Inferior parietal cortex (tissue), 1 donor: ENCODE results near the gene HDAC8.
"Not testable (repeated sequence)": the region's sequence is repeated elsewhere in the genome, so short reads cannot be mapped to it uniquely, and the experiment has no call there.

Experiments used
- DNase-seq: peaks from one replicate; pipeline ENCODE4 v3.0.0-alpha.2; 2016; ENCODE audit errors: extremely low spot score

HDAC8 gene

DNA sequence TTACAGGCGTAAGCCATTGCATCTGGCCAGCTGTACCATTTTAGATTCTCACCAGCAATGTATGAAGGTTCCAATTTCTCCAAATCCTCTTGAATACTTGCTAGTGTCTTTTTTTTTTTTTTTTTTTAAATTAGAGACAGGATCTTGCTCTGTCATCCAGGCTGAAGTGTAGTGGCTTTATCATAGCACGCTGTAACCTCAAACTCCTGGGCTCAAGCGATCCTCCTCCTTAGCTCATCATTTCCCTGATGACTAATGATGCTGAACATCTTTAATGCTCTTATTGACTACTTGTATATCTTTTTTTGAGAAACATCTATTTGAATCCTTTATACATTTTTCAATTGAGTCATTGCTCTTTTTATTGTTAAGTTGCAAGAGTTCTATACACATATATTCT, 40.3 kb downstream of the HDAC8 start:
- DNase-seq, result no peak

GRCh38 chrX:72526534-72527508, 45.8 kb downstream of the HDAC8 start:
- no peak for DNase-seq

DNA sequence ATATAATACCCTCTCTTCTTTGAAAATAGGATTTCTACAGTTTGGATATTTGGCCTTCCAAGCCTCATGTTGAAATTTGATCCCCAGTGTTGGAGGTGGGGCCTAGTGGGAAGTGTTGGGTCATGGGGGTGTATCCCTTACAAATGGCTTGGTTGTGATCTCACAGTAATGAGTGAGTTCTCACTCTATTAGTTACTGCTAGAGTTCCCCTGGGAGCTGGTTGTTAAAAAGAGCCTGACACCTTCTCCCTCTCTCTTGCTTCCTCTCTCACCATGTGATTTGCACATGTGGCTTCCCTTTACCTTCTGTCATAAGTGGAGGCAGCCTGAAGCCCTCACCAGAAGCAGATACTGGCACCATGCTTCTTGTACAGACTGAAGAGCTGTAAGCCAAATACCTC, 73.9 kb downstream of the HDAC8 start:
- no peak for DNase-seq

DNA sequence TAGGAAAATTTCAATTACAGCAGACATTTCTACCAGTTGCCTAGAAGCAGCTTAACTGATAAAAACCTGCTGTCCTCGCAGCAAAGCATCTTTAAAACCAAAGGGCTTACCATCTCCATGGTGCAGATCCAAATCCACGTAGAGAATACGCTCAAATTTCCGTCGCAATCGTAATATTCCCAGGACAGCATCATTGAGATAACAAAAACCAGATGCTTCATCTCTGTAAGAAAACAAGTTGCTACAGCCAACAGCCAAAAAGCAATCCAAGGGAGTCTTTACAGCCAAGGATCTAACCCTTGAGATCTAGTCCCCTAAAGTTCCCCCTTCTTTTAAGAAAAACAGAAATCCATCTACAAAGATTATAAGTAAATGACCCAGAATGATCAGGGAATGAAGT, 77.6 kb downstream of the HDAC8 start:
- no peak for DNase-seq

DNA sequence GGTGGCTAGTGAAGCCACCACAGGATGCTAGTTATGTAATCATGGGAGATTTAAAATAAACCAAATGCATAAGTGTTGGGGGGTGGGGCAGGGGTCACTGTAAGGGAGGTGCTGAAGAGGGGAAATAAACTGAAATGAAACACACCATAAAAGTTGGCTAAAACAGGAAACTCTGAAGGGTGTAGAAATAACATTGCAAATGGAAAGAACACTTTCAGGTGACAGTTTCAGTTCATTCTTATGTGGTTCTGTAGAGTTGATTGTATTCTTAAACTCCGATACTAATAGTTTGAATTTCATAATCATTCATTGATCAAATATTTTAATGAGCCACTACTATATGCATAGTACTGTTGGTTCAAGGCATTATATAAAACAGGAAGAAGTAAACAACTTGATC, 80.1 kb downstream of the HDAC8 start:
- DNase-seq, result no peak

DNA sequence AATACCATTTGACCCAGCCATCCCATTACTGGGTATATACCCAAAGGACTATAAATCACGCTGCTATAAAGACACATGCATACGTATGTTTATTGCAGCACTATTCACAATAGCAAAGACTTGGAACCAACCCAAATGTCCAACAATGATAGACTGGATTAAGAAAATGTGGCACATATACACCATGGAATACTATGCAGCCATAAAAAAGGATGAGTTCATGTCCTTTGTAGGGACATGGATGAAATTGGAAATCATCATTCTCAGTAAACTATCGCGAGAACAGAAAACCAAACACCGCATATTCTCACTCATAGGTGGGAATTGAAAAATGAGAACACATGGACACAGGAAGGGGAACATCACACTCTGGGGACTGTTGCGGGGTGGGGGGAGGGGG, 82.4 kb downstream of the HDAC8 start:
- DNase-seq, result not testable (repeated sequence)

DNA sequence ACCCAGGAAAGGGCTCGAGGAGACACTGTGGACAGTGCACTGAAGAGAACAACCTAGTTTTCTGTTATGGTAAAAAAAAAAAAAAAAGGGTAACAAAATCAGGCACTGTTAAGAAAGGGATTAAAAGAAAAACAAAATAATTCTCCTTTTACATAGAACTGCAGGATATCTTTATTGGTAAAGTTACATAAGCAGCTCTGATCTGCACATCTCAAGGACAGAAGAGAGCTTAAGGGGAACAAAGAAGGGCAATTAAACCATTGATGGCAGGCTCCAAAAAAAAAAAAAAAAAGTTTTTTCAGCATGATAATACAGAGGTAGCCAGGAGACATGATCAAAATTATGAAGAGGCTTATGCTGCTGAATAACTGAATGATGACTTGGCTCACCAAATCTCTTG, 85.0 kb downstream of the HDAC8 start:
- no peak for DNase-seq

GRCh38 chrX:72479324-72480274, 93.0 kb downstream of the HDAC8 start:
- no peak for DNase-seq

DNA sequence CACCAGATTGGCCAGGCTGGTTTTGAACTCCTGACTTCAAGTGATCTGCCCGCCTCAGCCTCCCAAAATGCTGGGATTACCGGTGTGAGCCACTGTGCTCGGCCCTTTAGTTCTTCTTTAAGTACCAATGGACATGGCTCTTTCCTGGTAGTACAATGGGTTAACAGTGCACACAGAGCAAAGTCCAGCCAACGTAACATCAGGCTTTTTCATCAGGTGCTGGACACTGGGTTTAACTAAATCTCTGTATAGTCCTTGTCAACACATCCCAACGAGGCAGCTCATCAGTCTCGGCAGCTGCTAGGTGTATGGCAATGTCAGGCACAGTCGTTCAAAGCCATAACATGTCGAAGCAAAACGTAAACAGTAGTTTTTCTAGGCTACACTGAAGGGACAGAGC, 93.8 kb downstream of the HDAC8 start:
- no peak for DNase-seq

DNA sequence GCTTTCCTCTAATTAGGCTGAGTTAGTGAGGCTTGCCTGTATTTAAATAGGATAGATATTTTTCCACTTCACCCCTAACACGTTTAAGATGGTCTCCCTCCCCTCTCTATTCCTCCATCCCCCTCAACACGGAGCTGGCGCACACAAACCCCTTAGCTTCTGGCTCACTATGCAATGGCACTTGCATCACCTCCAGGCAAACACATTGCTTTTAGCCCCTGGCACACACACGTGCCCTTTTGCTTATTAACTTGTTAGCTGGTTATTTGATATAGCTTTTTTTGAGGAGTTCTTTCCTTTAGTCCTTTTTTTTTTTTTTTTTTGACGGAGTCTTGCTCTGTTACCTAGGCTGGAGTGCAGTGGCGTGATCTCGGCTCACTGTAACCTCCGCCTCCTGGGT, 94.3 kb downstream of the HDAC8 start:
- DNase-seq, result no peak

DNA sequence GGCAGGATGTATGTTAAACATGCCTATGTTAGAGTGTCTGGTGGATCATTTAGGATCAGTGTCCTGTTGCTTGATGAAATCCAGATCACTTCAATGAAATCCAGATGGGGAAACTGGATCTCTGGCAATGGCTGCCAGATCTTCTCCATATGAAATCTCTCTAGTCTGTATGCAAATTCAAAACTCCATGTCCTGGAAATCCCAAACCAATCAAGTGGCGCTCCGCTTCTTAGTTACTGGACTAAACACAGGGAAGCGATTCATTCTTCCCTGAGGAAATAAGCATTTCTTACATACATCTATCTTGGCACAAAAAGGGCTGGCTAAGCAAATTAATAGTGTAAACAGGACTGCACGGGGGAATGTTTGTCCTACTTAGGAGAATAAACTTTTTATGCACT, 94.9 kb downstream of the HDAC8 start:
- DNase-seq, result no peak

DNA sequence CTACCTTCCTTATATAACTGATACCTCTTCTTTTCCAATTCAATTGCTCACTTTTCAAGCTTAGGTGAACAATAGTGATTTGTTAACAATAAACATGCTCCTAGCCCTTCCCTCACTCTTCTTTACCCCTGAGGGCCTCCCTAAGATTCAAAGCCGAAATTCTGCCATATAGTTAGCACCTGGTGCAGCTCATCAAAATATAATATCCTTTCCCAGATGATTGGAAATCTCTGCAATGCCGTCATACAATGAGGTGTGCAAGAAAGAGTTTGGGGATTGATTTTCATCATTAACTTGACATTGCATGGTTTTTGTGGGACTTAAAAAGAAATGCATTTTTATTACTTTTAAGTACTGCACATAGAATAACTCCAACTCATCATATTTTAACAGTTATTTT, 95.3 kb downstream of the HDAC8 start:
- no peak for DNase-seq

DNA sequence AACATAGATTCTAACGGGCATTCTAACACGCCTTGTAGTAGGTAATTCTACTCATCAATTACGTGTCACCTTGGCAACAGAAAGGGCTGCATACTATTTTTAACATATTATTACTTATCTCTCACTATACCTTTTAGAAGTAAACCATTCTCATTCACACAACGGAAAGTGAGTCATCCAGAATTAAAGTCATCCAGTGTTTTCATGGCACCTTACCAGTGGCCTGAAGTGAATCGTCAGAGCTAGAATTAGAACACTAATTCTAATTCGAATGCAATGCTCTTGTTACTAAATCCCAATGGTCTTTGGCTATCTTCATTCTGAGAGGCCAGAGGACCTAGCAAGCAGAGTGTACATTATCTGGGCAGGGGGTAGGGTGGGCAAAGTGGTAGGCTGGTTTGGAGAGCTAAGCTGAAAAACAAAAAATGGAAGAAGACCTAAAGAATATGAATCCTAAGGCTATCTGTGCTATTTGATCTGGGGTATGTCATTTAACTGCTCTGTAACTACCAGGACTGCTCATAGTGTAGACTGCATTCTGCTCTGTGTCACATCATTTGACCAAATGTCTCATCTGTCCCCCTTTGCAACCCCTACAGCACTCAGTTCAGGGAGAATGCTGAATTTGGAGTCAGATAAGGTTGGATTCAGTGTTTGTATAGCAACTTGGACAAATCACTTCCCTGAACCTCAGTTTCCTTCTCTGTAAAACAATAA, 96.5 kb downstream of the HDAC8 start:
- no peak for DNase-seq

GRCh38 chrX:72475338-72475737, 97.3 kb downstream of the HDAC8 start:
- DNase-seq, result no peak

- DNase-seq, result no peak
Measured at GRCh38 chrX:72470532-72471223, 102.0 kb downstream of the HDAC8 start.

DNA sequence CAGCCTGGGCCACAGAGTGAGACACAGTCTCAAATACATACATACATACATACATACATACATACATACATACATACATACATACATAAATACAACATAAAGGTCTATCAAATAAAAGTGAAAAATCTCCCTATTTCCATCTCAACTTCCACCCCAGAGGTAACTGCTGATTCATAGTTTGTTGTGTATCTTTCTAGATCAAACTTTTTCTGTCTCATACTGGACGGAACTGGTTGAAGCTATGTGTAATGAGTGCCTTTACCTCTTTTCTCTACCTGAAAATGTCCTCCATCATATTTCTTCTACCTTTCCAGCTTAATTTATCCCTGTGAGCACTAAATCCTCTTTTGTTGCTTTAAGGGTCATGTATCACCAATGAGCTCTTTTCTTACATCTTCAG, 102.5 kb downstream of the HDAC8 start:
- no peak for DNase-seq

DNA sequence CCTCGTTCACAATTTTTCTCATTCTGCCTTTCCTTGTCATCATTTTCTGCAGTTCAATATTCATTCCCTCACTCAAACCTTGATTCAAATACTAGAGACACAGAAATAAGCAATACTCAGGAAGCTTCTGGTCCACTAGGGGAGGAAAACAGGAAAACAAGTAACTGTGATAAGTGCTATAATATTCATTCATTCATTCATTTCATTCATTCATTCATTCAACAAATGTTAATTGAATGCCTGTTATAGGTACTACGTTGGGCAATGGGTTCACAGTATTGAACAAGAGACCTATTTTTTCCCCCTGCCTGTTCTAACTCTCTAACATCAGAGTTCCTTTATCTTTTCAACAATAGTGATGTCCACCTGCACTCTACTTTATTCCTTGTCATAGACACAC, 104.0 kb downstream of the HDAC8 start:
- DNase-seq, result no peak

DNA sequence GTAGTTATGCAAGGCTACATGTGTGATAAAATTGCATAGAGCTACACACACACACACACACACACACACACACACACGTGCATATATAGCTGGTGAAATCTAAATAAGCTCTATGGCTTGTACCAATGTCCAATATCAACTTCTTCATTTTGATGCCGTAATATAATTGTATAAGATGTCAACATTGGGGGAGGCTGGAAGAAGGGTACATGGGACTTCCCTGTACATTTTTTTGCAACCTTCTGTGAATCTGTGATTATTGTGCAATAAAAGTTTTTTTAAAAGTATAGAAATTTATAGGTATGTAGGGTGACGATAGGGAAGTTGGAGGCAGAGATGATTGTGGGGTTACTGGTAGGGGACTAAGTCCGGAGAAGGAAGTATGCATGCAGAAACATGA, 105.5 kb downstream of the HDAC8 start:
- no peak for DNase-seq

DNA sequence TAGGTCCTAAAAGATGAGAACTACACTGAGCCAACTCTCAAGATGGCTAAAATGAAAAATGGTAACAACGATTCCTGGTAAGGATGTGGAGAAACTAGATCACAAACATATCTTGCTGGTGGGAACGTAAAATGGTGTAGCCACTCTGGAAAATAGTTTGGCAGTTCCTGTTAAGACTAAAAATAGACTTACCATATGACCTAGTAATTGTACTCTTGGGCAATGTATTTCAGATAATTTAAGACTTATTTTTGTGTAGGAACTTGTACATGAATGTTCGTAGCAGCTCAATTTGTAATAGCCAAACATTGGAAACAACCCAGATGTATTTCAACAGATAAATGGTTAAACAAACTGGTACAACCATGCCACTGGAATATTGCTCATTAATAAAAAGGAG, 106.2 kb downstream of the HDAC8 start:
- DNase-seq, result no peak

- no peak for DNase-seq
Measured at GRCh38 chrX:72465889-72466288, 106.8 kb downstream of the HDAC8 start.

DNA sequence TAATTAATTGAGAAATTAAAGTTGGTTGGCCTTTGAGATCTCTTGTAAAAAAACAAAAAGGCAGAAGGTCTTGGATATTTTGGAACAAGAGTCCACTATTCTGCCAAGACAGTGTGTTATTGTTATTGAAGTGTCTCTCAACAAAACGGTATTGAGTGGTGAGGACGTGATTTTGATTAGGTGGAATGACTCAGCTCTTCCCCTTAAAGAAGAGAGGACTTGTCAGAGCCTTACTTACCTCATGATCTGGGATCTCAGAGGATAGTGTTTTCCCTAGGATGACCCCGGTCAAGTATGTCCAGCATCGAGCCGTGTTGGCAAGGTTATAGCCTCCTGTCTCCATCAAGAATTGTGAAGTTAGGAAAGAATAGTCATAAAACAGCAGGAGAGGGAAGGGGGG, 110.9 kb downstream of the HDAC8 start:
- DNase-seq, result no peak
